CD4-positive, alpha-beta T cell (primary cell): ENCODE results near the gene TAS1R2. TPM values are rescaled to one million over a fixed set of nuclear protein-coding genes. Genes with fewer than 3 reads are reported as not detected.
"Not testable (repeated sequence)": the region's sequence is repeated elsewhere in the genome, so short reads cannot be mapped to it uniquely, and the experiment has no call there.

ENCODE experiments used
- ATAC-seq: fragments of 200-7000 bp; cut with Tn5 transposase; one replicate; pipeline ENCODE4 v1.10.0; 2022; ENCODE audit warnings: mild to moderate bottlenecking; ENCODE audit not compliant: poor library complexity
- CTCF ChIA-PET: fragments of 350-600 bp; sonication (Branson Sonifier 250); formaldehyde crosslinking; loops from one replicate; lab custom pipeline; 2021; ENCODE audit warnings: antibody characterized with exemption, inconsistent platforms; lab: Charles Lee
- POLR2A ChIA-PET: fragments of 350-600 bp; sonication (Branson Sonifier 250); formaldehyde crosslinking; loops from one replicate; lab custom pipeline; 2021; ENCODE audit warnings: antibody characterized with exemption, inconsistent platforms; lab: Charles Lee
- DNase-seq, 14 experiments: peaks; one replicate each; pipeline ENCODE4 v3.0.0-alpha.2; 2013 to 2020; ENCODE audit warnings: mixed read lengths in 2 of 14
- H3K27ac ChIP-seq, 2 donors: one replicate each; pipeline versions ENCODE4 v1.5.1 to v1.7.0; 2013; ENCODE audit warnings: low read length in 2 of 2, low read depth in 1 of 2, mild to moderate bottlenecking in 1 of 2
- H3K27me3 ChIP-seq, 2 experiments: 1 replicate in 1 of 2; 2 replicates in 1 of 2; pipeline versions ENCODE4 v1.6.1 to v1.7.0; 2013; ENCODE audit warnings: low read length in 2 of 2, control low read depth in 1 of 2, mild to moderate bottlenecking in 1 of 2, moderate library complexity in 1 of 2; ENCODE audit not compliant: insufficient read depth in 2 of 2, control insufficient read depth in 1 of 2
- H3K36me3 ChIP-seq: one replicate; pipeline ENCODE4 v1.6.1; 2013; ENCODE audit warnings: low read length, control low read depth; ENCODE audit not compliant: insufficient read depth
- H3K4me1 ChIP-seq: one replicate; pipeline ENCODE4 v1.6.1; 2013; ENCODE audit warnings: low read length, control low read depth; ENCODE audit not compliant: insufficient read depth
- H3K4me3 ChIP-seq: one replicate; pipeline ENCODE4 v1.5.1; 2013; ENCODE audit warnings: mild to moderate bottlenecking, low read length, moderate library complexity
- H3K9me3 ChIP-seq, 2 experiments: 1 replicate in 1 of 2; 2 replicates in 1 of 2; pipeline versions ENCODE4 v1.6.1 to v1.7.0; 2013; ENCODE audit warnings: low read length in 2 of 2, mild to moderate bottlenecking in 2 of 2, control low read depth in 1 of 2, moderate library complexity in 1 of 2; ENCODE audit not compliant: control insufficient read depth in 1 of 2, insufficient read depth in 1 of 2
- H3K27ac Mint-ChIP-seq: one replicate; pipeline ENCODE4 v1.8.0; 2020; ENCODE audit warnings: mixed read lengths
- H3K27me3 Mint-ChIP-seq: one replicate; pipeline ENCODE4 v1.8.0; 2021; ENCODE audit warnings: mixed read lengths
- H3K36me3 Mint-ChIP-seq: one replicate; pipeline ENCODE4 v1.8.0; 2021; ENCODE audit warnings: low read depth, mixed read lengths
- H3K4me1 Mint-ChIP-seq: one replicate; pipeline ENCODE4 v1.8.0; 2021; ENCODE audit warnings: low read depth, mixed read lengths
- H3K4me3 Mint-ChIP-seq: one replicate; pipeline ENCODE4 v1.8.0; 2020; ENCODE audit warnings: mild to moderate bottlenecking, mixed read lengths
- H3K9me3 Mint-ChIP-seq: one replicate; pipeline ENCODE4 v1.8.0; 2020; ENCODE audit warnings: mixed read lengths
- CTCF ChIP-seq: fragments of 200-600 bp; IDR thresholded peaks from one replicate; pipeline ENCODE4 v1.8.0; 2022; ENCODE audit warnings: antibody characterized with exemption, mild to moderate bottlenecking
- intact Hi-C, 2 experiments: fragments of 100-400 bp; cut with DNase I in 1 of 2; cut with micrococcal nuclease in 1 of 2; formaldehyde crosslinking; loops; one replicate each; pipeline versions ENCODE4 v1.15.1 to v1.9.0; 2023 to 2025; cut with DNase I, micrococcal nuclease
- total RNA-seq, 174 experiments: library from RNA in 2 of 174; stranded (reverse) in 2 of 174; gene quantifications; one replicate each; pipeline ENCODE4 v1.2.3 and lab custom pipeline; 2021 to 2026

Gene TAS1R2
- total RNA-seq, 2 experiments from 2014 or later: not detected

GRCh38 chr1:18893120-18893519 is 33.7 kb upstream of the TAS1R2 start:
- DNase-seq (no peak), ATAC-seq (no peak)
- no peaks in the 10 kb centered on the region for H3K9me3 ChIP-seq
- no peak for TF ChIP-seq CTCF
- no peaks in the 10 kb centered on the region for H3K27me3 ChIP-seq
- H3K9me3 Mint-ChIP-seq: no peaks in the 10 kb centered on the region
- intact Hi-C loops: no loop called here
- H3K36me3 Mint-ChIP-seq: no peaks in the 10 kb centered on the region
- H3K4me1 ChIP-seq: no peaks in the 10 kb centered on the region
- H3K4me3 ChIP-seq: no peak overlapping the region
- ChIA-PET POLR2A (no interaction called here), CTCF (interaction anchor here (1.0 kb wide), 1 partner anchor 9 kb away, joined by 3 read pairs; no protein-coding TSS in a partner anchor)
- H3K4me3 Mint-ChIP-seq: no peak overlapping the region
- no peaks in the 10 kb centered on the region for H3K36me3 ChIP-seq
- no peaks in the 10 kb centered on the region for H3K27me3 Mint-ChIP-seq
- H3K27ac ChIP-seq: no peak overlapping the region
- H3K27ac Mint-ChIP-seq: no peak overlapping the region
- H3K4me1 Mint-ChIP-seq: no peaks in the 10 kb centered on the region

GRCh38 chr1:18891858-18892257 is 32.4 kb upstream of the TAS1R2 start:
- H3K9me3 ChIP-seq, H3K4me1 ChIP-seq, H3K36me3 Mint-ChIP-seq, POLR2A ChIA-PET, CTCF ChIA-PET, ATAC-seq, H3K4me3 Mint-ChIP-seq, DNase-seq, H3K36me3 ChIP-seq, H3K27ac ChIP-seq, H3K27ac Mint-ChIP-seq, H3K4me3 ChIP-seq, H3K9me3 Mint-ChIP-seq, H3K27me3 ChIP-seq, H3K27me3 Mint-ChIP-seq, intact Hi-C loops, H3K4me1 Mint-ChIP-seq: not testable (repeated sequence)

GRCh38 chr1:18891426-18891780 is 31.9 kb upstream of the TAS1R2 start:
- no peak overlapping the region for H3K27ac Mint-ChIP-seq

More at GRCh38 chr1:18891426-18891780, 31.9 kb upstream of the TAS1R2 start:
- no peak overlapping the region for H3K27ac ChIP-seq
- Mint-ChIP-seq H3K4me3 (no peak overlapping the region), H3K36me3 (no peaks in the 10 kb centered on the region), H3K27me3 (no peaks in the 10 kb centered on the region), H3K4me1 (no peaks in the 10 kb centered on the region), H3K9me3 (no peaks in the 10 kb centered on the region)
- intact Hi-C loops: no loop called here
- no peaks in the 10 kb centered on the region for H3K4me1 ChIP-seq
- POLR2A ChIA-PET: no interaction called here
- ATAC-seq (no peak), DNase-seq (no peak)
- no peaks in the 10 kb centered on the region for H3K9me3 ChIP-seq
- no peaks in the 10 kb centered on the region for H3K27me3 ChIP-seq
- no peak for TF ChIP-seq CTCF
- CTCF ChIA-PET: no interaction called here
- no peaks in the 10 kb centered on the region for H3K36me3 ChIP-seq
- H3K4me3 ChIP-seq: no peak overlapping the region
